Measurements from ENCODE around the gene MLH3.

MLH3 gene

DNA sequence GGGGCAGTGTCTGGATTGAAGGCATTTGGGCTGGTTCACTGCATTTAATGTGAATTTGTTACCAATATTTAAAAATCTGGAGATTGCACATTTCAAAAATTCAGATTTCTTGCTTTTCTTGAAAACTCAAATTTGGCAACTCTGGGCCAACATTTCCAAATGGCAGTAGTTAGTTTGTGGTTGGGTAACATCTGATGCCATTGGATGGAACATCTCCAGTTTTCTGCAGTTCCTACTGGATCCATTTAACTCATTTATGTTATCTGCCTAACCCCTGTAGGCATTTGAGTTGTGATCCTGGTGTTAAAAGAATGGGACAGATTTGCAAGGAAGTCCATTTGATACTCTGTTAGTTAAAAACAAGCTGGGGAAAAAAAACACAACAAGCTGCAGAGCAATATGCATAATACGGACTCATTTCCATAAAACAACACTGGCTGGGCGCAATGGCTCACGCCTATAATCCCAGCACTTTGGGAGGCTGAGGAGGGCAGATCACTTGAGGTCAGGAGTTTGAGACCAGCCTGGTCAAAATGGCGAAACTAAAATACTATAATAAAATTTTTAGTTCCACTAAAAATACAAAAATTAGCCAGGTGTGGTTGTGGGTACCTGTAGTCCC is 40.7 kb downstream of the MLH3 start:
- no peak overlapping the region for H3K4me3 ChIP-seq (ENCODE audit: low read length)
- no peak for DNase-seq (ENCODE audit: low read depth)
- no peak for TF ChIP-seq CTCF (IDR thresholded peaks at IDR 0.05; ENCODE audit: insufficient read depth, low read depth, low read length, missing control alignments)

- TF ChIP-seq CTCF (IDR thresholded peaks at IDR 0.05; ENCODE audit: insufficient read depth, low read depth, low read length, missing control alignments): no peak
- H3K4me3 ChIP-seq (ENCODE audit: low read length): no peak overlapping the region
- no peak for DNase-seq (ENCODE audit: low read depth)
Measured at GRCh38 chr14:75009176-75009575, 42.1 kb downstream of the MLH3 start.

GRCh38 chr14:75005357-75005756 is 45.9 kb downstream of the MLH3 start:
- no peak overlapping the region for H3K4me3 ChIP-seq (ENCODE audit: low read length)
- peak; percentile 65 for DNase-seq (ENCODE audit: low read depth)
- no peak for TF ChIP-seq CTCF (IDR thresholded peaks at IDR 0.05; ENCODE audit: insufficient read depth, low read depth, low read length, missing control alignments)

- peak overlapping the region; percentile 82 for H3K4me3 ChIP-seq (ENCODE audit: low read length)
- TF ChIP-seq CTCF (IDR thresholded peaks at IDR 0.05; ENCODE audit: insufficient read depth, low read depth, low read length, missing control alignments): no peak
- no peak for DNase-seq (ENCODE audit: low read depth)
Measured at GRCh38 chr14:75003250-75004027, 47.8 kb downstream of the MLH3 start.

GRCh38 chr14:75002392-75003249 is 48.6 kb downstream of the MLH3 start, which contains the start of gene EIF2B2:
EIF2B2 (plus strand) TSS chr14:75002921; CDS start chr14:75002991, 70 bp downstream.
- H3K4me3 ChIP-seq (ENCODE audit: low read length): peak within 1 kb of the TSS; percentile 82
- no peak for TF ChIP-seq CTCF (IDR thresholded peaks at IDR 0.05; ENCODE audit: insufficient read depth, low read depth, low read length, missing control alignments)
- peak; percentile 98 for DNase-seq (ENCODE audit: low read depth)

GRCh38 chr14:75001899-75002298 is 49.4 kb downstream of the MLH3 start:
- no peak for TF ChIP-seq CTCF (IDR thresholded peaks at IDR 0.05; ENCODE audit: insufficient read depth, low read depth, low read length, missing control alignments)
- DNase-seq (ENCODE audit: low read depth): no peak
- H3K4me3 ChIP-seq (ENCODE audit: low read length): peak overlapping the region; percentile 82
